Lung (tissue), 12 donors: ENCODE data around the gene SENP5. TPM values are rescaled to one million over a fixed set of nuclear protein-coding genes. Genes with fewer than 3 reads are reported as not detected.

ENCODE experiments used
- ATAC-seq: fragments of 200-7000 bp; cut with Tn5 transposase; one replicate; pipeline ENCODE4 v1.9.1; 2020; ENCODE audit warnings: moderate number of reproducible peaks; ENCODE audit not compliant: insufficient read depth, low FRiP score
- DNase-seq, 3 donors: peaks; one replicate each; pipeline ENCODE4 v3.0.0-alpha.2; 2013 to 2017
- H3K27ac ChIP-seq, 2 donors: one replicate each; pipeline ENCODE4 v1.5.1; 2013; ENCODE audit warnings: mild to moderate bottlenecking in 2 of 2, moderate library complexity in 2 of 2, control low read depth in 1 of 2, inconsistent platforms in 1 of 2, low read depth in 1 of 2, low read length in 1 of 2
- H3K27me3 ChIP-seq, 3 donors: one replicate each; pipeline ENCODE4 v1.5.1; 2013; ENCODE audit warnings: low read length in 2 of 3; ENCODE audit not compliant: control insufficient read depth in 3 of 3, insufficient read depth in 3 of 3
- H3K36me3 ChIP-seq, 4 donors: one replicate each; pipeline ENCODE4 v1.5.1; 2013; ENCODE audit warnings: low read length in 4 of 4, mild to moderate bottlenecking in 1 of 4, moderate library complexity in 1 of 4; ENCODE audit not compliant: control insufficient read depth in 4 of 4, insufficient read depth in 4 of 4
- H3K4me1 ChIP-seq, 5 donors: one replicate each; pipeline ENCODE4 v1.5.1; 2013; ENCODE audit warnings: low read length in 5 of 5, mild to moderate bottlenecking in 2 of 5, moderate library complexity in 1 of 5; ENCODE audit not compliant: control insufficient read depth in 5 of 5, insufficient read depth in 5 of 5
- H3K4me3 ChIP-seq: one replicate; pipeline ENCODE4 v1.5.1; 2013; ENCODE audit warnings: mild to moderate bottlenecking, control low read depth, moderate library complexity
- H3K9ac ChIP-seq, 2 donors: one replicate each; pipeline ENCODE4 v1.5.1; 2013; ENCODE audit warnings: low read length in 2 of 2, control low read depth in 1 of 2; ENCODE audit not compliant: insufficient read depth in 1 of 2
- H3K9me3 ChIP-seq, 4 donors: one replicate each; pipeline ENCODE4 v1.5.1; 2013; ENCODE audit warnings: low read length in 3 of 4, mild to moderate bottlenecking in 1 of 4, moderate library complexity in 1 of 4; ENCODE audit not compliant: control insufficient read depth in 4 of 4, insufficient read depth in 3 of 4
- CTCF ChIP-seq: IDR thresholded peaks from 2 replicates; pipeline ENCODE4 v1.5.1; 2012; ENCODE audit warnings: mild to moderate bottlenecking; ENCODE audit errors: control extremely low read depth, extremely low read depth
- WGBS, 2 donors: extraction: QIAGEN DNeasy Blood & Tissue Kit; methylation state at CpG; one replicate each; pipeline ENCODE4 v1.1.7; 2013; 5-methylcytosine and 5-hydroxymethylcytosine counted together
- polyA plus RNA-seq, 2 donors: library from polyadenylated mRNA; stranded (reverse); fragments of 200-250 nt; gene quantifications; one replicate each; pipeline ENCODE4 v1.2.1, GENCODE V29; 2013
- total RNA-seq, 2 donors: library from RNA; depleted of rRNA in 1 of 2; stranded (reverse); fragments of >200 nt in 1 of 2; gene quantifications; one replicate each; pipeline ENCODE4 v1.2.1, GENCODE V29; 2014 to 2021
- donor health status: control.
- donor health status: control.
- donor health status: Bipolar disorder and iron deficiency.
- donor health status: healthy.
- donor health status: DM: yes; HTN: yes; CAD: no.

The SENP5 gene
- total and polyA plus RNA-seq, 4 donors = 7.7 to 55.7 (median 18.7) TPM

GRCh38 chr3:196981657-196982056 is 113.9 kb downstream of the SENP5 start:
- no peak for TF ChIP-seq CTCF
- Histone ChIP-seq H3K4me1 (peaks cover 0 to 3% (median 0%) of the 10 kb centered on the region in 5 donors), H3K9ac (no peak overlapping the region), H3K4me3 (no peak overlapping the region), H3K27me3 (no peaks in the 10 kb centered on the region), H3K27ac (no peak overlapping the region), H3K36me3 (no peaks in the 10 kb centered on the region), H3K9me3 (peaks cover 0 to 6% (median 2%) of the 10 kb centered on the region in 4 donors)
- ATAC-seq (no peak), DNase-seq (no peak)
- 90 to 97% methylated on average over 13 of the region's 13 CpGs for WGBS, 2 donors

- DNase-seq (no peak), ATAC-seq (no peak)
- 58 to 75% methylated on average over 1 of the region's 1 CpG for WGBS, 2 donors
- no peak overlapping the region for H3K27ac ChIP-seq
- no peak overlapping the region for H3K9ac ChIP-seq
- peaks cover 0 to 6% (median 2%) of the 10 kb centered on the region in 4 donors for H3K9me3 ChIP-seq
- no peaks in the 10 kb centered on the region for H3K36me3 ChIP-seq
- H3K4me3 ChIP-seq = no peak overlapping the region
- no peak for TF ChIP-seq CTCF
- peaks cover 0 to 3% (median 0%) of the 10 kb centered on the region in 5 donors for H3K4me1 ChIP-seq
- no peaks in the 10 kb centered on the region for H3K27me3 ChIP-seq
Observed at GRCh38 chr3:196983186-196983585, 115.5 kb downstream of the SENP5 start.

Other genes with a start within 250 kb of the SENP5 start
- 10 to 100 TPM in 1 of 2 donors, 1 to 10 TPM in 1; 9.7 to 17.6 TPM for gene NRROS, start 228.2 kb upstream of the SENP5 start, total RNA-seq
- 10 to 100 TPM in 1 of 2 donors, 1 to 10 TPM in 1; 6.6 to 16.3 TPM for gene NRROS, start 228.2 kb upstream of the SENP5 start, polyA plus RNA-seq
- gene CEP19, start 155.7 kb upstream of the SENP5 start, total RNA-seq = 1 to 10 TPM; 3.1 to 4.3 TPM
- gene CEP19, start 155.7 kb upstream of the SENP5 start, polyA plus RNA-seq = 1 to 10 TPM in 1 of 2 donors, under 1 TPM in 1; 0.93 to 1.7 TPM
- gene PIGX, start 155.5 kb upstream of the SENP5 start, total RNA-seq = 10 to 100 TPM; 20.3 to 20.4 TPM
- 10 to 100 TPM in 1 of 2 donors, 1 to 10 TPM in 1; 8.4 to 10.7 TPM for gene PIGX, start 155.5 kb upstream of the SENP5 start, polyA plus RNA-seq
- 10 to 100 TPM; 69.6 to 81.4 TPM for gene PAK2, start 128.1 kb upstream of the SENP5 start, total RNA-seq
- 10 to 100 TPM; 23.7 to 40.6 TPM for gene PAK2, start 128.1 kb upstream of the SENP5 start, polyA plus RNA-seq
- 10 to 100 TPM; 37.4 to 47.9 TPM for gene NCBP2, start 74.6 kb downstream of the SENP5 start, total RNA-seq
- 10 to 100 TPM; 47.1 to 48.6 TPM for gene NCBP2, start 74.6 kb downstream of the SENP5 start, polyA plus RNA-seq
- gene PIGZ, start 100.9 kb downstream of the SENP5 start, total RNA-seq = 1 to 10 TPM; 1.4 to 5.5 TPM
- 1 to 10 TPM; 1.8 to 2.5 TPM for gene PIGZ, start 100.9 kb downstream of the SENP5 start, polyA plus RNA-seq
- 10 to 100 TPM in 1 of 2 donors, 1 to 10 TPM in 1; 2.6 to 10.6 TPM for gene MELTF, start 161.9 kb downstream of the SENP5 start, total RNA-seq
- 1 to 10 TPM; 3.0 to 4.9 TPM for gene MELTF, start 161.9 kb downstream of the SENP5 start, polyA plus RNA-seq